ENCODE data around the gene PPFIA4.

Gene PPFIA4

DNA sequence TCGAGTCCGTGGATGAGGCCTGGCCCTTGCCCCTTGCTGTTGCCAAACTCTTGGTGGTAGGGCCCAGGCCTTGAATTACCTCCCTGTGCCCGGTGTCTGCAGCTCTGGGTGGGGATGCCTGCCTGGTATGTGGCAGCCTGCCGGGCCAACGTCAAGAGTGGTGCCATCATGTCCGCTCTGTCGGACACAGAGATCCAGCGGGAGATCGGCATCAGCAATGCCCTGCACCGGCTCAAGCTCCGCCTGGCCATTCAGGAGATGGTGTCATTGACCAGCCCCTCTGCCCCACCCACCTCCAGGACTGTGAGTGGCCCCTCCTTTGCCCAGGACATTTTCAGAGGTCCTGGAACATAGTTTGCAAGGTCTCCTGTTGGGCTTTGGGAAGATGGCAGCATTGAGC lies 33.8 kb downstream of the PPFIA4 start:
- DNase-seq = no peak

DNA sequence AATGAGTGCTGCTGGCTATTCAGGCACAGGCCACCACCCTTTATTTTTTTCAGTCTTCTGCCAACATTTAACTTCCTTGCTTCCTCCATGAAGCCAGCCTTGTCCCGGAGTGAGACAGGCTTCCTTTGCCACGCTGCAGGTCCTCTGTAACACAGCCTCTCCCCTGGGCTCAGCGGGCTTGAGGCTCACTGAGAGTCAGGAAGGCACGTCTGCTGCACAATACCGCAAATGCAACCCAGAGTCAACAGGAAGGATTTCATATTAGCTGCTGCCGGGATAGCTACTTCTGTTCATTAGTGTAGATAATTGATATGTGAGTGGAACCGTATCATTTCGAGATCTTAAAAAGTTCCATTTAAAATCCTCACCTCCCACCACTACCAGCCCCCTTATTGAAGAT lies 37.0 kb downstream of the PPFIA4 start:
- no peak for DNase-seq

DNA sequence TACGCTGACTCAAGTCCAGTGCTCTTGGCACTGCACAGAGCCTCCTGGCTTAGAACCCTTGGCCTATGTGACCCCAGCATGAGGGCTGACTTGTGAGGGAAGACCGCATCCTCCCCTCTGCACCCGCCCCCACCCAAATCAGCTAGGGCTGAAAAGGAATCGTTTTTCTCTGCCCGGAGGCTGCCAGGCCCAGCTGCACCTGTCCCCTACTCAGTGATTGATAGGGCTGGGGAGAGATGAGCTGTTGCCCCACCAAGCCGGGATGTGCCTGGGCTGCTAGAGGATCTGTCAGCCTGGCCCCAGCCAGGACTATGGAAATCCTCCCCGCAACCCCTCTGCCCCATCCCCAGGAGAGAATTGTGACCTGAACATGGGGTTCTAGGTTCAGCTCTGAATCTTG lies 38.9 kb downstream of the PPFIA4 start:
- no peak for DNase-seq

DNA sequence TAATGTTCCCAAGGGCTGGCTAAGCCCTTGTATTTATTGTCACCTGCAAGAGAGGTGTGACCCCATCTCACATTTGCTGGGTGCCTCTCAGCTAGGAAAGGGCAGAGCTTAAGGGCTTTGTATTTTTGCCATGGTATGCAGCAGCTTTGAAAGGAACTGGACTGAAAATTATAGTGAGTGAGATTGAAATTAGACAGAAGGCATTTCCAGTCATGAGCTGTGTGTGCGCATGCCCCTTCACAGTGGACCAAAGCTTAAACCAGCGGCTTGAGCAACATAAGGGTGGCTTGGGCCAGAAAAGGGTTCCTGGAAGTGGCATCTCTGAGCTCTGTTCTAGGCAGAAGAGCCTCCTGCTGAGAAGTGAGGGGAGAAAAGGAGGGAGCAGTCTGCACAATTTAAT lies 39.7 kb downstream of the PPFIA4 start:
- no peak for DNase-seq

DNA sequence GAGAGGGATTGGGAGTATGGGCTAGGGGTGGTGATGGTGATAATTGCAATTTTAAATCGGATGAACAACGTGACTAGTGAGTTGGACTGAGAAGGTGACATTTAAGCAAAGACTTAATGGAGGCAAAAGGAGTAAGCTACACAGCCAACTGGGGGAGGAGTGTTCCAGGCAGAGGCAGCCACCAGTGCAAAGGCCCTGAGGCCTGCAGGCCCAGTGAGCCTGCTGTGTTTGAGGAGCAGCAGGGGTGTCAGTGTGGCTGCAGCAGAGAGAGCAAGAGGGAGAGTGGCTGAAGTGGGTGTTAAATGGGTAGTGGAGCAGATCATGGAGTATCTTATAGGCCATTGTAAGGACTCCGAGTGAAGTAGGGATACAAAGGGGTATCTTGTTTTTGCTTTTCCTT lies 40.7 kb downstream of the PPFIA4 start:
- no peak for DNase-seq

DNA sequence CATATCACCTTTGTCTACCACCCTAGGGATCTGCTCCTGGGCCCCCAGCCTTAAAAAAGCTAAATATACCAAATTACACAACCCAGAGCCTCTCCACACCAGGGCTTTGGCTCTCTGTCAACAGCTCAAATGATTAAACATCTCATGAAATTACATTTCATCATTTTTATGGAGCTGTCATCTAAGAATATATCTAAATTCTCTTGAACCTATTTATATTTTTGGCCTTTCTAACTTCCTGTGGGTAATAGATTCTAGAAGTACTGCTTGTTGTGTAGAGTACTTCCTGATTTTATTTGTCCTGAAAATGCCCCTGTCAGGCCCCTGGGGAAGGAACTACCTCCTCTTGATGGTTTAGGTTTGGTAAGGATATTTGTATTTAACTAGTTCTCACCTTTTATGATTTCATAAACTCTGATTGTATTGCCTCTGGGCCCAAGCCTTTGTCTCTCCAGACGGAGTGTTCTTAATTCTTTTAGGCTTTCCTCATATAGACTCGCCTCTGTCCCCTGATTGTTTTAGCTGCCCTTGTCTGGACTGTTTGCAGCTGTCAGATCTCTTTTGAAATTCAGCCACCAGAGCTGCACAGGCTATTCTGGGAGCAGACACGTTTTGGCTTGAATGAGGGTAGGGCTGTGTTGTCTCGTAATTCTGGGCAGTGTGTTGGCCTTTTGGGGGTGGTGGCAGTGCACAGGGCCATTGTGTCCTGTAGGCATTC lies 42.9 kb downstream of the PPFIA4 start:
- DNase-seq = no peak

DNA sequence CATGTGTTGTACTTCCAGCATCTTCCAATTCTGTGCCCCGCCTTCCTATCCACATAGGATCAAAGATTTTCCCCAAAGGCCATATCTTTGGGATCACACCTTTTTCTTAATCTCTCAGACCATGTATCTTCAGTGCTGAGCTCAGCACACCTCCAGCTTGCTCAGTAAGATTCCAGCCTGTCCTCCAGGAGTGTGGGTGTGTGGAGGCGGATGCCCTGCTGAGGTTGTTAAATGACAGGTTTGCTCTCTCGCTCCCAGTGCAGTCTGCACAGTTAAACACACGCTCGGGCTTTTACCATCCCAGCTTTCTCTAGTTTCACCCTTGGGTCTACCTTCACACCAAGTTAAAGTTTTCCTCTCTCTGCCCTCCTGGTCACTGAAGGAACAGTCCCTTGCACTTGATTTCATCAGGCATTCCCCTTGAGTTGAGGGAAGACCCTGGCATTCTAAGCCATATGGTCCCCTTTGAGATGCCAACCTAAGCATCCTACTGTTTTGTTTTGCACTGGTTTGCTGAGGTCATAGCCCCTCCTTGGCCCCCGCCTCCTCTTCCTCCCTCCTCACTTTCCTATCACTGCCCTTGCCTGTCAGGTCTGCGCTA lies 45.8 kb downstream of the PPFIA4 start:
- DNase-seq = no peak

DNA sequence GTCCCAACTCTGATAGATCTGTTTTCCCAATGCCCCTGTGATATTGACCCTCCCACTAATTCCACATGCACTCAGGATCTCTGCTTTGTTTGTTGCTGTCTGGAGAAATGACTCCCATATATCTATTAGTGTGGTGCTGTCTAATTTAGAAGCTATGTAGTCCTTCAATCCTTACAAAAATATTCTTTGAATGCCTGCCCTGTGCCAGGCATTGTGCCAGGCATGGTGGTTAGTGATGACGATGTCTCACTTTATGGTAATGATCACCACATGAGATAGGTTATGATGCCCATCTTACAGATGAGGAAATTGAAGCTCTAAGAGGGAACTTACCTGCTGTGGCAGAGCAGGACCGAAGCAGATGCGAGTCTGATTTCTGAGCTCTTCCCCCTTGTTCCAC lies 46.6 kb downstream of the PPFIA4 start:
- no peak for DNase-seq

DNA sequence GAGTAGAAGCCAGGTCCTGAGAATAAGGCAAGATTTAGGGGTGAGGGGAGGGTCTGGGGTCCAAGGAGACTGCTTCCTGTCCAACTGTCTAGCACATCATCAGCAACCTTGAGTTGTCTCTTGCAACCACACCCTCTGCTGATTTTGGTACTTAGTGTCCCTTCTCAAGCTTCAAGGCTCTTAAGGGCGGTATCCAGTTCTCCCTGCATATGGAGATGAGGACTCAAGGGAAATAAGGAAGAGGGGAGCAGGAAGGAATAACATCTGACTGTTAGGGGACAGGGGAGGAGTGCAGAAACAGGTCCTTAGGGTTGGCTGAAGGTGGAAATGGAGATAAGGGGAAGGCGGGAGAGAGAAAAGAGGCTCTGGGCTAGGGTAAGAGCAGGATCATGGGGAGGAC lies 47.2 kb downstream of the PPFIA4 start:
- no peak for DNase-seq

DNA sequence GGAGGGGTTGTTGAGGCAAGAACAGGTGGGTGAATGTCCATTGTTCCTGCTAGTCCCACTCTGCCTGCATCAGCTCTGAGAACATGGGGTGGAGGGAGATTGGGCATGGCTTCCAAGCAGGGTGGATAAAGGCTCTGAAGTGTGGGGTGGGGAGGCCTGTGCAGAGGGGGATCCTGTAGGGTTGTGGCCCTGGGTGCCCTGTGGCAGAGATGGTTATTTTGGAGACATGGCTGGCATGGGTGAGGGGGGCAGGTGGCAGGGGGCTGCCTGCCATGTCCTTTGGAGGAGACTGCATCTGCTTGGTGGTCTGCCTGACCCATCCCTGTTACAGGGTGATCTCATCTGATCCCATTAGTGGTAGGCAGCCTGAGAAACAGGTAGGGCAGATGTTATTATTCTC lies 48.3 kb downstream of the PPFIA4 start:
- DNase-seq = no peak

DNA sequence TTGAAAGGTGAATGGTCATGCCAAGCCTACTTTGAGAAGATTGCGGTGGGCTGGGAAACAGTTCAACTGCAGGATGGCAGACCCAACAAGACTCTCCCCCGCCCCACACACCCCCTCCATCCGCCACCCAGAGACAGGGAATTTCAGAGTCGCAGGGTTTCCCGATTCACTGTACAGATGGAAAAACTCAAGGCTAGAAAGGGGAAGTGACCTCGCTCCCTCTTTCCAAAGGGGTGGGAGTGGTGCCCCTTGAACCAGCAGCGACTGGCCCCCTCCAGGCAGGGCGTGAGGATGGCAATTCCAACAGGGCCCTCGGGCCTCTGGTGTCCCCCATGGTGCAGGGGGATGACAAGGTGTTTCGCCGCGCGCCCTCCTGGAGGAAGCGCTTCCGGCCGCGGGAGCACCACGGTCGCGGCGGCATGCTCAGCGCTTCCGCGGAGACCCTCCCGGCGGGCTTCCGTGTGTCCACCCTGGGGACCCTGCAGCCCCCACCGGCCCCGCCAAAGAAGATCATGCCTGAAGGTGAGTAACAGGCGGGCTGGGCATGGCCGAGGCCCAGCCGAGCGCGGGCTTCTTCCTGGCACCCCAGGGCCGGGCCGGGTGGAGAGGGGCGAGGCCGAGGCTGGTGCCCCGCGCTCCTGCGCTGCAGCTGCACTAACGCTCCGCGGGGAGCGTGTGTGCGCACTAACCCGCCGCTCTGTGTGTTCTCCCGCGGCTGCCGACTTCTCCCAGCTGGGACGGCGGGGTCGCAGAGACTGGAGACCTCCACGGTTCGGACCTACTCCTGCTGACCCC lies 49.1 kb downstream of the PPFIA4 start:
- DNase-seq = no peak

DNA sequence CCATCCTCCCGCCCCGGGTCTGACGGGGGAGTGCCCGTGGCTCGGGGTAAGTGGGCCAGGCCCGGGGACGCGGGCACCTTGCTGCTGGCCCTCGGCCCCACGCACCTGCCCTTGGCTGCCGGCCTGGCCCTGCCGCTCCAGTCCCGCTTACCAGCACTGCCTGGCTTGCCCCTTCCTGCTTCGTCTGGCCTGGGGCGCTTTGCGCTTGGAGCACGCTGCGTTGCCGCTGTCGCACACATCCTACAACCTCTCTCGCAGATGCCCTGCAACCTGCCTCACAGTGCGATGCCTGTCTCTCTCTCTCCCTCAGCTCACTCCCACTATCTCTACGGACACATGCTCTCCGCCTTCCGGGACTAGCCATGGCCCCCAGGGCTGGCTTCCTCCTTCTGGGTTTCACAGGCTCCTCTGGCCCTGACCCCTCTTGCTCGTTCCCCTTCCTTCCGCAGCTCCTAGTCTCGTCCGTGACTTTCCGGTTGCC lies 49.8 kb downstream of the PPFIA4 start:
- DNase-seq = no peak

DNA sequence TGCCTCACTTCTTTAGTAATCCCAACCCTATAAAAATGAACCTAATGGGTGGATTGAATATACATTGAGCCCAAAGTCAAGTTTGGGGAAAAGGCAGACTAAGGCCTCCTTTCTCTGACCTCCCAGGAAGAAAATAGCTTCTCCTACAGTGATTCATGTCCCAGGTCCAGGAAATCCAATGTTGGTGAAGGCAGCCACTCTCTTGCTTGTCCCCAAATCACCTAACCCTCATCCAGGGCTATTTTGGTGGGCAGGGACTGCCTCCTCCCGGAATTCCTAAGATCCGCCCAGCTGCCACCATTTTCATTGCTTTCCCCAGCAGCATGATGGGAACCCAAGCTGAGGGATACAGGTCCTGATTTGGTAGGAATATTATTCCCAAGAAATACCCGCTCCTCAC lies 51.1 kb downstream of the PPFIA4 start:
- DNase-seq = no peak

DNA sequence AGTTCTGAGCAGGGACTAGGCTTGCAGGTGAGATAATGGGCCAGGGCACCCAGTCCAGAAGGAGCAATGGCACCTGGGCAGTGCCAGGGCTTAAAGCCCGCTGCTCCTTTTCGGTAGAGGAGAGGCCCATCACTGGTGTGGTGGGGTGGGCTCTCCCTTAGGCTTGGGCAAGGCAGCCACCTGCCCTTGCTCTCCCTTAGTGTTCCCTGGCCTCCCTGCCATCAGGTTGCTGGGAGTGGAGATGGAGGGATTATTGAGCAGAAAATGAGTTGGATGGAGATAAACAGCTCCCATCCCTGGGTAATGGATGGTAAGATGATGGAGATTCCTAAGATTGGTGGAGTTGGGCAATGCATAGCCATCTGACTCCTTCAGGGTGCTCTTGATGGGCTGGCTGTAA lies 51.7 kb downstream of the PPFIA4 start:
- no peak for DNase-seq

DNA sequence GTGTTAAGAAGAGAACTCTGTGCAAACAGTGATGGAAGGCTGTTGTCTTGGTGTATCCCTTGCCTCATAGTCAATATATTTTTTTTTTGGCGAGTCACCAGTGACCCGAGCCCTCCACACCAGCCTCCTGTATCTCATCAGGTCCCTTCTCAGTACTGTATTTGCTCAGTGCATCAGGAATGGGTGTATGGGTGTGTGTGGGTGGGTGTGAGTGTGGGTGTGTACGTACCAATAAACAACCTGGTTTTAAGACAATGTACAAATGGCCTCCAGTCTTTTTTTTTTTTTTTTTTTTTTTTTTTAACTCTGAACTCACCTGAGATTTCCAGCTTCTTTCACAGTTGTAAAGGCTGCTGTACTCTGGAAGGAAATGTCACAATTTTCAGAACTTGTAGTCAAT lies 52.2 kb downstream of the PPFIA4 start:
- DNase-seq = no peak

DNA sequence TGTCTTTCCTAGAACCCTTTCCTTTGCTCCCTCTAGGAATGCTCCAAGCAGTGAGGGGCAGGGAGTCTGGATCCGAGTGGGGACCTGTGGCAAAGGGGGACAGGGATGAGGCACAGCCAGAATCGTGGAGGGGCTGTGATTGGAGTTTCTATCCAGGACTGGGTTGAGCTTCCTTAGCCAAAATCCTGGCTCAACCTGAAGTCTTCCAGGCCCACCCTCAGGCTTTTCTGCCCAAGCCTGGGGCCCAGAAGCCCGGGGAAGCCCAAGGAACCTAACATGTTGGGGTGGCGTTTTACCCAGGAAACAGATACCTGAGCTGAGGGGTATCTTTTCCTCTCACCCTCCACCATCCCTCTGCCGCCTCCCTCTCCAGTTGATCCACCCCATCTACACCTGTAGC lies 54.2 kb downstream of the PPFIA4 start:
- DNase-seq = no peak

DNA sequence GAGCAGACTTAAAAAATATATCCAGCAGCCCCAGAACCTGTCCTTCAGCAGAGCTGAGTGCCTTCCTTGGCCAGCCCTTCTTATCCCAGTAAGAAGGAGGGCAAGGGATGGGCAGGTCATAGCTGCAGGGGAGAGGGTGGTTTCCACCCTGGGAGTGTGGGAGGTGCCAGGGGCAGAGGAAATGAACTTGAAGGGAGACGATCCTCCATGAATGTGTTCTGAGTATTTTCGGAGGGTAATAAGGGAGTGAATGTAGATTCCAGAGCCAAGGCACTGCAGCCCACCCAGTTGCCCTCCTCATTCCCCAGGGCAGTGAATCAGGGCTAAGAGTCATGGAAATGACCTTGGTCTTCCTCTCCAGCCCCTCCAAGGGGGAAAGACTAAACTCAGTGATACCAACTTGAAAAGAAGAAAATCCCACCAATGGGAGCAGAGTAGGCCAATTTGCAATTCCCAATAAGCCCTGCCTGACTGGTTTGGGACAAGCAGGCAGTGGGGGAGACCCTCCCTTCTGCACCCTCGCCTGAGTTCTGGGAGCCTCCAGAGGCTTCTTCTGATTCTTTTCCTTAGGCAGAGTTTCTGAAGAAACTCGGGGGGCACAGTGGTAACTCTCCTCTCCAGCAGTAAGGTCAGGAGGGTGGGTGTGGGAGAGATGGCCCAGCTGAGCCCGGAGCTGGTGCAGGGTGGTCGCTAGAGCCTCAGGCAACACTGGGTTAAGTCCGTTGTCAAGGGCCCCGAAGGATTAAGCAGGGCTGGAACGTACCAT lies 55.4 kb downstream of the PPFIA4 start:
- no peak for DNase-seq

DNA sequence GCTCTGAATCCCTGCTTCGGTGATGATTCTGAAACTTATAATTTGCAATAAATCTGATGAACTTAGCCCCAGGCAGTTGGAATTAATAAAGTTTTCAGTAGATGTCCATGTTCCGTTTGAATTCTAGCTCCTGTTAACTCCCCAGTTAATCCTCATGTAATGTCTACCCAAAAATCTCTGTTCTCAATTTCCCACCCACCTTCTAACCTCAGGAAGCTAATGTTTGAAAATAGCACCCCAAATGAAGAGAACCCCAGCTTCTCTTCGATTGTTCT lies 55.9 kb downstream of the PPFIA4 start:
- no peak for DNase-seq

DNA sequence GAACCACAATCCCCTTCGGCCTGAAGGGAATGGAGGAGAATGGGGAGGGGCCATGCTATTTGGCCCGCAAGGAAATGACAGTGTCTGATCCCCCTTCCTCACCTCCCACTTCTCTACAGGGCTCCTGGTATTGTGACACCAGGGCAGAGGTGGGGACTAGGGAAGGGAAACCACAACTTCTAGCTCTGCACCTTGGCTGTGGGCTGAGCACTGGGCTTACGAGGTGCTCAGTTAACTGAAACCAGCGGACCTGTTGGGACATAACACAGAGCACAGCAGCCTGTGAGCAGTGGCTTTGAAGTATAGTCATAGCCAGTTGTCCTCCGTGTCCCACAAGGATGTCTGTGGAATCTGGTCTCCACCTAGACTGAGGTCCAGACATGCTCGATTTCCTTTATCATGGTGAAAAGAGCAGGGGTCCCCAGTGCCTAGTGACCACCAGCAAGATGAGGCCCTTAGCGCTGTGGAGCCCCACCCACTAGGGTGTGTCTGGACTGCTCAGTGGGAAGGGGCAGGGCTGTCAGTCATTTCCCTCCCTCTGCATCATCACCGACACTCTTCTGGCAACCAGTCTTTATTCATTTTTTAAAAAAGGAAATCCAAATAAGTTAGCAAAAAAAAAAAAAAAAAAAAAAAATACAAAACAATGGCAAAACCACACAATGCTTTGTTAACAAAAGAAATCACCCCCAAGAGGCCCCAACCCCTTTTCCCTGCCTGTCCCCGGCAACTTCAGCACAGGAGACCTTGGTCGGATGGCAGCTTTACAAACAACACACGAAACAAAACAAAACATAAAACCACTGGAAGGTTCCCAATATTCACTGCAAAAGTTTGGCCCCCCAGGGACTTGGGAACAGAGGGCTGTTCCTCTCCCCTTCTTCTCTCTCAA lies 56.5 kb downstream of the PPFIA4 start:
- no peak for DNase-seq

DNA sequence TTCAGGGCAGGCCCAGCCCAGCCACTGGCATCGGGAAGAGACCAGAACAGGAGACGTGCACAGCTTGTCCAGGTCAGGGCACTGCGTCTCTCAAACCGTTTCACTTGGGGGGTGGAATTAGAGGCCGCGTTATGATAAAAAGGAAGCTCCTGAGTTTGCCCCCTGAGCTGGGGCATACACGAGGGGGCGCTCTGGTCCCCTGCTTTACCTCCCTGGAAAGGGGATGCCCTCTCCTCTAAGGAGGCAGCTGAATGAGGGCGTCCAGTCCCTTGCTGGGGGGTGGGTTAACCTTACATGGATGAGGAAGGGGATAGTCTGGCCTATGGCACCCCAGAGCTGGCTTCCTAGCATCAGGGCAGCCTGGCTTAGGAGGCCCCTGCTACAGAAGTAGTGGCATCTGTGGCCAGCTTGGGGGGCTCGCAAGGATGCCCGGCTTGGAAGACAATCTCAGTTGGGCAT lies 57.2 kb downstream of the PPFIA4 start:
- no peak for DNase-seq

DNA sequence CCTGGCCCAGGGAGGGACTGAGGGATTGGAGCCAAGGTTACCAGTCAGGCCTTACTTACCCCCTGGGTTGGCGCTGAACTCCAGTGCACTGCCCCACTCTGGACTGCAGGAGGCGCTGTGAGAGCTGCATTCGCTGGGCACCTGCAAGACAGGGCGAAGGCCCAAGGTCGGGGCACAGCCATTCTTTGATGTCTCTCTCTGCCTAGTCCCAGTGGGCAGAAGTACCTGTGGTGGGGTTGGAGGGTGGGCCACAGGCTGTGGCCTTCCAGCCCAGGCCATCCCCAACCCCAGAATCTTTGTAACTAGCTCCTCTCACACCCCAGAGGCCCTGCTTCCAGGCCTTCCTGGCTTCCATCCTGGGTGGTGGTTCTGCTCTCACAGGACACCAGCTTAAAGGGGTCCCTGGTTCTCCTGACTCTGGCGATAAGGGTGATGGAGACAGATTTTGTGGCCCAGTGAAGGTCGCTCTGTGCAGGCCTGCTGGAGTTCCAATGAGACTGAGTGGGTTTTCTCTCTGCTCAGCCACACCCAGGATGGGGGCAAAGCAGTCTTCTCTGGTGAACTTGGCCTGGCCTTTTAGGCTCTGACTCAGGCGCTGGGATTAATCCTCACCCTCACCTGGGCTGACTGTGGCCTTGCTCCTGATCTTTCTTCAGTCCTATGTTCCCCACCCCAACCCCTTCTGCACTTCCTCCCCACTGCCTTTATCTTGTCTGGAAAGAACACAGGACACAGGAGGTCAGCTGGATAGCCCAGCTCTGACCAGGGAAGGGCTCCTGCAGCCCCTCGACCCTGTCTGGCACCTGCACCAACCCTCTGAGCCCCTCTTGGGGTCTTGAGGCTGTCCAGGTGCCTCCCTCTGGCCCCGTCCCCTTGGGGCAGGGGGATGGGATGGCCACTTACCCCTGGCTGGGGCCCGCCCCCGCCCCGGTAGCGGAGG lies 58.6 kb downstream of the PPFIA4 start:
- no peak for DNase-seq

Measured in NCI-H2171 treated with DMSO at 0.1 percent for 48 hours (cell line).